Hematopoietic multipotent progenitor cell treated with erythropoietin and hydrocortisone succinate and interleukin-3 and kit ligand, for 15 days (in vitro differentiated cells): ENCODE results near the gene PDAP1.
"Not testable (repeated sequence)": the region's sequence is repeated elsewhere in the genome, so short reads cannot be mapped to it uniquely, and the experiment has no call there.

Experiments used
- DNase-seq: peaks from one replicate; pipeline ENCODE4 v3.0.0-alpha.2; 2015; ENCODE audit warnings: low spot score

The PDAP1 gene

DNA sequence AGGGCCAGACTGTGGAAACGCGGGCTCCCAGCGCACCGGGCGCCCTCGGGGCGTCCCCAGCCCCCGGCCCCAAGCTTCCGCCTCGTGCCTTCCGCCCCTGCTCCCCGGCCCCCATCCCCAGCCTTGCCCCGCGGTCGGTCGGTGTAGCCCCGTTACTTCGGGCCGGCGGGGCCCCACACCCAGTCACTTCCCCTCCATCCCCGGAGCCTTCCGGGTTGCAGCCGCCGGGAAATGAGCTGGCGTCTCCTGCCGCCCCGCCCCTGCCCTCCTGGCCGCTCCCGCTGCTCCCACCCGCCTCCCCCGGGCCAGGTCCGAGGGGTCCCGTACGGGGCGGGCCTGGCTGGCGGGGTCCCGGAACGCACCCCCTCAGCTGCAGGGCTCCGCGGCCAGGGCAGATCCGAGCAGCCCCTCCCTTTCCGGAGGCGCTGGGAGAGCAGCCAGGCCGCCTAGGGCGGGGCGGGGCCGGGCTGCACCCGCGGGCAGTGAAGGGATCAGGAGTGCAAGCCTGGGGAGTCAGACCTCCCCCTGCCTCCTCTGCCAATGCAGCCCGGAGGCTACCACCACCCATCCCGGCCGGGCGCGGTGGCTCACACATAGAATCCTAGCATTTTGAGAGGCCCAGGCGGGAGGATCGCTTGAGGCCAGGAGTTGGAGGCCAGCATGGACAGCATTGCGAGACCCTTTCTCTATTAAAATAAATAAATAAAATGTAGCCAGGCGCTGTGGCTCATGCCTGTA is 33.2 kb downstream of the PDAP1 start:
- DNase-seq = peak; percentile 74

DNA sequence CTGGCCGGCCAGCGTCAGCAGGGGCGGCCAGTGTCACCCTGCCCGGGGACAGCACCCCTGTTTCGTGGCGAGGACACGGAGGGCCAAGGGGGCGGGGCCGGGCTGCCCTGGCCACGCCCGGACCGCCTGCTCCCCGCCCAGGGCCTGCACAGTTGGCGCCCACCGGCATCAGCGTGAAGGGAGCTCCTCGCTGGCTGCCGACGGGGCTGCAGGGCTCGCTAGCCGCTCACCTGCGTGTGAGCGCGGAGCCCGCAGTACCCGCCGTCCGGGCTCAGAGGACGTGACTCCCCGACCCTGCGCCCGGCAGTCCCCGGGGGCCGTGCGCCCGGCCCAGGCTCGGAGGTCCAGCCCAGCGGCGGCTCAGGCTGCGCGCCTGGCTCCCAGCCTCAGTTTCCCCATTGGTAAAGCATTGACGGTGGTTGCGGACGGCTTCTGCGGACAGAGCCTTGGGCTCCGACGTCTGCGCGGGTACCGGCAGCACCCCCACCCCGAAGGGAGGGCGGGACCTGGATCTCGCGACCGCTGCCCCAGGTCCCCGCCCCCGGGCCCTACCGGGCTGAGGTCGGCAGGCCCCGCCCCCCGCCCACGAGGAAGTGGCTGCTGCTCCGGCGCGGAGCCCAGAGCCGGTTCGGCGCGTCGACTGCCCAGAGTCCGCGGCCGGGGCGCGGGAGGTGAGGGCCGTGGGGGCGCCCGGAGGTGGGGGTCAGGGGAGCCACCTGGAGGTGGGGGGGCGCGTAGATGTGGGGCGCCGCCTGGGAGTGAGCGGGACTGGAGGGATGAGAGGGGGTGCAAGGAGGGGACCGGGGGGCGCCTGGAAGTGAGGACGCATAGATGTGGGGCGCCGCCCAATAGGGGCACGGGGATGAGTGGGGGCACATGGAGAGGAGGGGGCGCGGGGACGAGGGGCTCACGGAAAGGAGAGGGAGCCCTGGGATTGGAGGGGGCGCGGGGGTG is 34.0 kb downstream of the PDAP1 start, which contains the start of gene ARPC1B:
Gene ARPC1B (plus strand): TSS at position 620 of the 954 bp plus-strand sequence. CDS start 10,985 bp downstream, outside the sequence.
- DNase-seq = peak; percentile 27

DNA sequence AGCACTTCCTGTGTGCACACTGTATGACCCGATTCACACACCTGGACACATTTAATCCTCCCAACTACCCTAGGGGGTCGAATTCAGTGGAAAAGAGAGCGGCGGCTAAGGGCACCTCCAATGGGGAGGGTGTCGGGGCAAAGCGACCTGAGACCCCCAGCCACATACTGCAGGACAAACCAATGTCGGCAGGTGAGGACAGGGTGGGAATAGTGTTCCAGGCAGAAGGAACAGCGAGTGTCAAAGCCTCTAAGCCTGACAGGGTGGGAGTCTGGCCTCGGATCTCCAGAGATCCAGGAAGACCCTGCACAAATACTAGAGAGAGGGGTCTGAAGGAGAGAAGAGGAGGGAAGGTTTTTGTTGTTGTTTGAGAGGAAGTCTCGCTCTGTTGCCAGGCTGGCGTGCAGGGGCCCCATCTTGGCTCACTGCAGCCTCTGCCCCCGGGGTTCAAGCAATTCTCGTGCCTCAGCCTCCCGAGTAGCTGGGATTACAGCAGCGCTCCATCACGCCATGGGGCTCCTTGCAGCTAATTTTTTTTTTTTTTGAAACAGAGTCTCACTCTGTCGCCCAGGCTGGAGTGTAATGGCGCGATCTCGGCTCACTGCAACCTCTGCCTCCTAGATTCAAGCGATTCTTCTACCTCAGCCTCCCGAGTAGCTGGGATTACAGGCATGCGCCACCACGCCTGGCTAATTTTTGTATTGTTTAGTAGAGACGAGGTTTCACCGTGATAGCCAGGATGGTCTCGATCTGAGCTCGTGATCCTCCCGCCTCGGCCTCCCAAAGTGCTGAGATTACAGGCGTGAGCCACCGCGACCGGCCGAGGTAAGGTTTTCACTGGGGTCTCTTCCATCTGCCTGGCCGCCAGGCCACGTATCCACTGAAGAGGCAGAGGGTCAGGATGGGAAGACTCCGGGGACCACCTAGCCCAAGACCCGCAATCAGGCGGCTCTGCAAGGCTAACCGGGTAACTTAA is 35.0 kb downstream of the PDAP1 start:
- DNase-seq = no peak

DNA sequence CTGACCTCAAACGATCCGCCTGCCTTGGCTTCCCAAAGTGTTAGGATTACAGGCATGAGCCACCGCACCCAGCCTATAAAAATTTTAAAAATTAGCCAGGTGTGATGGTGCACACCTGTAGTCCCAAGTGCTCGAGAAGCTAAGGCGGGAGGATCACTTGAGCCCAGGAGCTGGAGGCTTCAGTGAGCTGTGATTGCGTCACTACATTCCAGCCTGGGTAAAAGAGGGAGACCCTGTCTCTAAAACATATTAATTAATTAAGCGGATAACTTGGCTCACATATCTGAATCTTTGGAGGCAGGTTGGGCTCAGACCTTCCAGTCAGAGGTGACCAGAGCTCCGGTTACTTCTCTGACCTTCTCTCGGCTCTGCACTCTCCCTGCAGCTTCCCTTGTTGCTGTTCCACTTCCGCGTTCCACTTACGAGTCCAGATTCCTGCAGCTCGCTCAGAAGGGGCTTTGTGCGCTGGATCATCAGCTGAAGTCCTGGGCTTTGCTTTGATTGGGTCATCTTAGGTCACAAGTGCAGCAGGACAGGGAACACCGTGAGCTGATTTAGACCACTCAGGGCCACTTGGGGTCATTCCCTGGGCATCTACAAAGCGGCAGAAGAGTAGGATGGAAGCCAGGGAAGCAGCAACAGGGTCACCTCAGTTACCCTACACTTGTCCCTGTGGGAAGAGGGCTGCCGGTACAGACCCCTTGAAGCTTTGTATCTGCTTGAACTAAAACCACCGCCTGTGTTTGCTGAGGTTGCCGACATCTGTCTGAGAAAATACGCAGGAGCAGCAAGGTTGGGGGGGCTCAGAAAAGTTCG is 35.9 kb downstream of the PDAP1 start:
- DNase-seq = no peak

DNA sequence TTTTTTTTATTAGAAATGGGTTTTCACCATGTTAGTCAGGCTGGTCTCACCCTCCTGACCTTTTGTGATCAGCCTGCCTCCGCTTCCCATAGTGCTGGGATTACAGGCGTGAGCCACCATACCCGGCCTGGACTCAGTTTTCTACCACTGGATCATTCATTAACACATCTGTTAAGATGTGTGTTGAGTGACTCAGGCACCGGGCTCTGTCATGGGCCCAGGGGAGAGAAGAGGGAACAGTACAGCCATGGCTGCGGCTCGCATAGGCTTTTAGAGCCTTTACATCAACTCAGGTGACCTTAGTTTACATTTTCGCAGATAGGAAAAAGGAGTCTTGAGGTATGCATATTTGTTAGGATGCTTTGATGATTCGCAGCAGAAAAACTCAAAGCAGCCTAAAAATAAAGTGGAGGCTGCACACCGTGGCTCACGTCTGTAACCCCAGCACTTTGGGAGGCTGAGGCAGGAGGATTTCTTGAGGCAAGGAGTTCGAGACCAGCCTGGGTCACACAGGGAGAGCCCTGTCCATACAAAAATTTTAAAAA is 36.9 kb downstream of the PDAP1 start:
- DNase-seq = no peak

DNA sequence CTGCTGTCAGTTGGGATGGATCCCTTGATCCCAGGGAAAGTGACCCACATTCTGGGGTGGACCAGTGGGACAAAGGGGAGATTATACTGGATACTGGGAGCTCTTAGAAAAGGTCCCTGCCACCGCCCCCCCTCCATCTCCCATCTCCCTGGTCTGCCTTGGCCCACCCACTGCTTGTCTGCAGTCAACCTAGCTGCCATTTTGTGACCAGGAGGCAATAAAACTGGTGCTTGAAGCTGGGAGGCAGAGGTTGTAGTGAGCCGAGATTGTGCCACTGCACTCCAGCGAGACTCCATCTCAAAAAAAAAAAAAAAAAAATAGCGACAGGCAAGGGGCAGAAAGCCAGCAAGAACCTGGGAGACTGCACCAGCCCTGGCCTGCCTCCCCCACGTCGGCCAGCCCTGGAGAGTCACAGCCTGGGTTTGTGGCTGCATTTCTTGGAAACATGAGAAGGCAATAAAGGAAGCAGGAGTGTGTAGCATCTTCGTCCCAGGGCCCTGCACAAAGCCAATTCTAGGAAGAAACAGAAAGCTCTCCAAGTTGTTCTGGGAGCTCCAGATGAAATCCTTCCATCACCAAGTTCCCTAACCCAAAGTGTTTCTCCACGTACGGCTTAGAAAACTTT is 38.5 kb downstream of the PDAP1 start:
- DNase-seq = no peak

DNA sequence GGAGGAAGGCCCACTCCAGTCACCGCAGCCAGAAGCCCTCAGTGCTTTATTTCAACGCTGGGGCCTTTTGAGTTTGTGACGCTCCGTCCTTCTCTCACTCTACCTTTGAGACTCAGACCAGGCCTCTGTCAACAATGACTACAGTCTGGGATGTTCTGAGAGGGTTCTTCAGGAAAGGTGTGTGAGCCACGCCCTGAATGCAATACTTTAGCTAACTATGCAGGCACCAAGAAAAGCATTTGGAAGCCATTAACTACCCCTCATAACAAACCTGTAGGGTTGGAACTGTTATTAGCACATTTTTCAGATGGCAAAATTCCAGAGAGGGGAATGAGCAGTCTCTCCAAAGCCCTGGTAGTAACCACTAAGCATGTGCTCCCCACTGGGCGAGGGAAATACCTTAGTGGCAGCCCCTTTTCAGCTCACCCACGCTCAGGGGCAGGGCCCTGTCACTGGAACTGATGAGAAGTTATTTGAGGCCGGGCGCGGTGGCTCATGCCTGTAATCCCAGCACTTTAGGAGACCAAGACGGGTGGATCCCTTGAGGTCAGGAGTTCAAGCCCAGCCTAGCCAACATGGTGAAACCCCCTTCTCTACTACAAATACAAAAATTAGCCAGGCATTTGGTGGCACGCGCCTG is 39.5 kb downstream of the PDAP1 start:
- no peak for DNase-seq

DNA sequence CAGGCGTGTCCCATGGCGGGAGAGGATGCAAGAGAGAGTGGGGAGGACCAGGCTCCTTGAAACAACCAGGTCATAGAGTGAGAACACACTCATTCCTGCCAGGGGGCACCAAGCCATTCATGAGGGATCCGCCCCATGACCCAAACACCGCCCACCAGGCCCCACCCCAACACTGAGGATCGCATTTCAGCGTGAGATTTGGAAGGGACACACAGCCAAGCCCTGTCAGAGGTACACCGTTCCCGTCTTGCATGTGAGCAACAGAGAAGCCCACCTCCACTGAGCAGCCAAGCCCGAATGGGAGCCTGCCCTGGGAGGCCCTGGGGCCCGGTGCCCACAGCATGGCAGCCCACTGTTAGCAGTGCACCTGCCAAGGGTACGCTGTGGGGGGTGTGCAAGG is 41.8 kb downstream of the PDAP1 start:
- DNase-seq = no peak

DNA sequence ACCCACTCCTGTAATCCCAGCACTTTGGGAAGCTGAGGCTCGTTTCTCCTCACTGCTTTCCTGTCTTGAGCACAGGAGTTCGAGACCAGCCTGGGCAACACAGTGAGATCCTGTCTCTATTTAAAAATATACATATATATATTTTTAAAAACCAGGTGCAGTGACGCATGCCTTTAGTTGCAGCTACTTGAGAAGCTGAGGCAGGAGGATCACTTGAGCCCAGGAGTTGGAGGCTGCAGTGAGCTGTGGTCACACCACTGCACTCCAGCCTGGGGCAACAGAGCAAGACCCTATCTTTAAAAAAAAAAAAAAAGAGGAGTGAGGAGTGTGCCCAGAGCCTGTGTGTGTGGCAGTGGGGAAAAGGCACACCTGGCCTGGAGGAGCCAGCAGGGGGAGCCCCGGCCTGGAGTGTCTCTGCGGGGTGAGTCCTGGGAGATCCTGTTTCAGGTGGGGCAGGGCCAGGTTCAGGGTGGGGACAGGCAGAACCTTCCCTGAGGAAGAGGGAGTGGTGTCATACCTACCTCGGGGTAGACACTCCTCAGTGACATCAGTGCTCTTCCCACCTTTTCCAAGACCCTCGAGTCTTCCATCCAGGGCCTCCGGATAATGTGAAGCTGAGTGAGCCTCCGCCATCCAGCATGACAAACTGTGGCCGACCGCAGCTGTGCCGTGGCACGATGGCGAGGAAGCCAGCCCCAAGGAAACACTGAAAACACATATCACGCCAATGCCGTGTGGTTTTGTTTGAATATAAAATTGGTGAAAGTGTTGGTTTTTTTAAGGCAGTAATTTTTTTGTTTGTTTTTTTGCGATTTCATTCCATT is 42.9 kb downstream of the PDAP1 start:
- DNase-seq = peak; percentile 60

DNA sequence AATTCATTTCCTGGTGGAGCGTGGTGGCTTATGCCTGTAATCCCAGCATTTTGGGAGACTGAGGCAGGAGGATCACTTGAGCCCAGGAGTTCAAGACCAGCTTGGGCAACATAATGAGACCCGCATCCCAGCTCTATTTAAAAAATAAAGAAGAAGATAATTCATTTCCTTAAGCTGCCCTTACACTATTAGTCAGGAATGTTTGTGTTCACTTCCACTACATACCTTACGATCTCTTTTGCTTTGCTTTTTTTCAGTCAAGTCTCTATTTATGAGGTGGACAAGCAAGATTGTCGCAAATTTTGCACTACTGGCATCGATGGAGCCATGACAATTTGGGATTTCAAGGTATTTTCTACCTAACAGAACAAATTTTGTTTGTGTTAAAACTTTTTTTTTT is 45.1 kb downstream of the PDAP1 start:
- DNase-seq = no peak

DNA sequence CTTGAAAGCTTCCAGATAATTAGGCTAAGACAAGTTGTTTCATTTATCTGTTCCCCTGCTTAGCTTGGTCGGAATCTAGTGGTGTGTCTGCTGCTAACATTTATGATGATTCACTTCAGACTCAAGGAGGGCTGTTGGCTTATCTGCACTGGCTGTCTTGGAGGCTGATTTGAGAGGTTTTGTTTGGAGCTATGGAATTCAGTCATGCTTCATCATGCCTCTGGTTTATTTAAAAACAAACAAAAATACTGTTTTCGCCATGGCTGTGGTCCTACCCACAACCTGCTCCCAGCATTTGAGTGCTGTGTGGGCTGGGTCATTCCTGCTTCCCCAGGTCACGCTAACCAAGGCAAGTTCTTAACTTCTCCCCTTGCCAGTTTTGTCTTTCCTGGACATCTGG is 45.6 kb downstream of the PDAP1 start:
- no peak for DNase-seq

DNA sequence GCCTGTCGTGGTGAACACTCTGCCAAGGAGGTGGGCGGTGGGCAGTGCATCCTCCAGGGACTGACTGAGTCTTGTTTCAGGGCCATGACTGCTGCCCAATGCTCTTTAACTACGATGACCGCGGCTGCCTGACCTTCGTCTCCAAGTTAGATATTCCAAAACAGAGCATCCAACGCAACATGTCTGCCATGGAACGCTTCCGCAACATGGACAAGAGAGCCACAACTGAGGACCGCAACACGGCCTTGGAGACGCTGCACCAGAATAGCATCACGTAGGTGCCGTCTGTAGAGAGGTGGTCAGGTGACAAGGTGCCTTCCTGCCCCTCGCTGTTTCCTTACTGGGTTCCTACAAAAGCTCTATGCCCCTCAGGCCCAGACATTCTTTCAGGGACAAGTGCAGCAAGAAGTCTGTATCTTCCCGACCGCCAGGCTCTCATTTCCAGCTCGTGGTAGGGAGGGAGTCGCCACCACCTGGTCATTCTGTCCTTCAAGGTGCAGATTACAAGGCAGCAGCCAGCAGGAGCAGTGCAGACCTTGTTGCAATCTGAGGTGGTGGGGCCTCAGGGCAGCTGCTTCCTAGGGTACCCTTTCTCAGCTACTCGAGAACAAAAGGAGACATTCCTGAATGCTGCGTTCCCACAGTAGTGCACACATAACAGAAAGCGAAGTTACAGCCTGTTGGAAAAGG is 48.8 kb downstream of the PDAP1 start:
- no peak for DNase-seq

DNA sequence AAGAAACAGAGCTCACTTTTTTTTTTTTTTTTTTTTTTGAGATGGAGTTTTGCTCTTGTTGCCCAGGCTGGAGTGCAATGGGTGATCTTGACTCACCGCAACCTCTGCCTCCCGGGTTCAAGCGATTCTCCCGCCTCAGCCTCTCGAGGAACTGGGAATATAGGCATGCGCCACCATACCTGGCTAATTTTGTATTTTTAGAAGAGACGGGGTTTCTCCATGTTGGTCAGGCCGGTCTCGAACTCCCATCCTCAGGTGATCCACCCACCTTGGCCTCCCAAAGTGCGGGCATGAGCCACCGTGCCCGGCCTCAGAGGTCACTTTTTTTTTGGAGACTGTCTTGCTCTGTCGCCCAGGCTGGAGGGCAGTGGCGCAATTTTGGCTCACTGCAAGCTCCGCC is 49.9 kb downstream of the PDAP1 start:
- not testable (repeated sequence) for DNase-seq

DNA sequence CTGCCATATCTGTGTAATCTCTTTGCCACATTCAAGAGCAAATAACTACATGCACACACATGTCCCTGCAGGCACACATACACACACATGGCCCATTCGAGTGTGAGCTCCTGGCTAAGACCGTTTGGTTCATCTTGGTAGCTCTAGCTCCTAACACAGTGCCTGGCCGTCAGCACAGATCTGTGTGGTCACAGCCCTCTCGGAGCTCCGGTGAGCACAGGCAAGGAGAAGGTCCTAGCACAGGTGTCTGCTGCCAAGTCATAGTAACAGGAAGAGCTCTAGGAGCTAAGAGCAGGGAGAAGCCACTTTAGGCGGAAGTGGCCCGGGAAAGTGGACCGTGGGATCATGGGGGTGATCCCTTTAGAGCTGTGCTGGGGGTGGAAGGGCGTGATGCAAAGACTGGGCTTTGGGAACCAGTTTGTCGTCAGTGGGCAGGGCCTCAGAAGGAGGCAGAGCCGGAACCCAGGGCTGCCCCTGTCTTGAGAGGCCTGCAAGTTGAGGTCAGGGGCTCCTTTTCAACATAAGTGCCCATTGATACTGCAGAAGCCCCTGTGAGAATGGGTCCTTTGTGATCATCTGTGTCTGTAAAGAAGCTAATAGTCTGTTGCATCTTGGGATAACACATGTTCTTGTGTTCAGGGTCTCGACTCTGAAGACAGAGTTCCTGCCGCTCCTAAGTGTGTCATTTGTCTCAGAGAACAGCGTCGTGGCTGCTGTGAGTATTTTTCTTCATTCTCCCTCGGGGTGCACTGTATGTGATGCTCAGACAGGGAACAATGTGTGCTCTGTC is 50.5 kb downstream of the PDAP1 start:
- DNase-seq = no peak

DNA sequence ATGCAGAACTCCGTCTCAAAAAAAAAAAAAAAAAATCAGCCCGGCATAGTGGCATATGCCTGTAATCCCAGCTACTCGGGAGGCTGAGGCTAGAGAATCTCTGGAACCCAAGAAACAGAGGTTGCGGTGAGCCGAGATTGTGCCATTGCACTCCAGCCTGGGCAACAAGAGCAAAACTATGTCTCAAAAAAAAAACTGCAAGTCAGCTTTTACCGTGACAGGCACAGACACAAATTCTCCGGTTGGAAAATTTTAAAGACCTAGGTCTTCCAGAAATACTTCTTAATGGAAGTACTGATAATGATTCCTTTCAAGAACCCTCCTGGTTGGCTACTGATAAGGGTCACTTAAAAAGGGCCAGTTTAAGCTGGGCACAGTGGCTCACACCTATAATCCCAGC is 53.3 kb downstream of the PDAP1 start:
- DNase-seq = no peak

DNA sequence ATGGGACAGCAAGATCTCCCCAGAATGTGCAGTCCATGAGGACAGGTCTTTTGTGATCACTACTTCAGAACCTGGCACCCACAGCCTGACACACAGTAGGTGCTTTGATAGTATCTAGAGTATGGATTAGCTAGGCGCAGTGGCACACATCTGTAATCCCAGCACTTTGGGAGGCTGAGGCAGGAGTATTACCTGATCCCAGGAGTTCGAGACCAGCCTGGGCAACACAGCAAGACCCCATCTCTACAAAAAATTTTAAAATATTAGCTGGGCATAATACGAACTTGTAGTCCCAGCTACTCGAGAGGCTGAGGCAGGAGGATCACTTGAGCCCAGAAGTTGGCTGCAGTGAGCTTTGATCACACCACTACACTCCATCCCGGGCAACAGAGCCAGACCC is 56.1 kb downstream of the PDAP1 start:
- no peak for DNase-seq

DNA sequence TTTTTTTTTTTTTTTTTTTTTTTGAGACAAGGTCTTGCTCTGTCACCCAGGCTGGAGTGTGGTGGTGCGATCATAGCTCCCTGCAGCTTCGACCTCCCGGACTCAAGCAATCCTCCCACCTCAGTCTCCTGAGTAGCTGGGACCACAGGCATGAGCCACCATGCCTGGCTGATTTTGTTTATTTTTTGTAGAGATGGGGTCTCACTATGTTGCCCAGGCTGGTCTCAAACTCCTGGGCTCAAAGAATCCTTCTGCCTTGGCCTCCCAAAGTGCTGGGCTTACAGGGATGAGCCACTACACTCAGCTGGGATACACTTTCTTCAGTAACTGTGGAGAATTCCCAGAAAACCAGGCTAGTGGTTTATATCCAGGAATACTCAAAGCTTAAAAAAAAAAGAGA is 57.8 kb downstream of the PDAP1 start:
- not testable (repeated sequence) for DNase-seq
